Islet of Langerhans (tissue), 1 donor: Measurements from ENCODE around the gene MORN3.
"Not testable (repeated sequence)": the region's sequence is repeated elsewhere in the genome, so short reads cannot be mapped to it uniquely, and the experiment has no call there.

ENCODE experiments used
- FAIRE-seq: peaks from one replicate; lab custom pipeline; 2011; peaks lifted over from hg19 to GRCh38; lab: Jason Lieb, UNC

MORN3 gene

GRCh38 chr12:121638298-121639202 lies 30.9 kb downstream of the MORN3 start:
- no peak for FAIRE-seq

GRCh38 chr12:121637231-121637914 lies 32.1 kb downstream of the MORN3 start:
- no peak for FAIRE-seq

- FAIRE-seq, result no peak
Measured at GRCh38 chr12:121634836-121635235, 34.6 kb downstream of the MORN3 start.

- FAIRE-seq, result not testable (repeated sequence)
Measured at GRCh38 chr12:121633833-121634196, 35.6 kb downstream of the MORN3 start.

GRCh38 chr12:121632069-121632970 lies 37.1 kb downstream of the MORN3 start:
- no peak for FAIRE-seq

- no peak for FAIRE-seq
Measured at GRCh38 chr12:121630791-121631355, 38.6 kb downstream of the MORN3 start.

GRCh38 chr12:121628536-121628935 lies 40.9 kb downstream of the MORN3 start:
- no peak for FAIRE-seq

- no peak for FAIRE-seq
Measured at GRCh38 chr12:121628037-121628436, 41.4 kb downstream of the MORN3 start.

GRCh38 chr12:121626853-121627640 lies 42.4 kb downstream of the MORN3 start:
- FAIRE-seq, result no peak

- FAIRE-seq, result no peak
Measured at GRCh38 chr12:121626087-121626852, 43.2 kb downstream of the MORN3 start, which contains the start of gene ORAI1. Gene ORAI1, plus strand, starts transcription at chr12:121626530.

GRCh38 chr12:121620333-121620891 lies 49.0 kb downstream of the MORN3 start:
- FAIRE-seq, result no peak

- no peak for FAIRE-seq
Measured at GRCh38 chr12:121618659-121619233, 50.7 kb downstream of the MORN3 start.

GRCh38 chr12:121614872-121615467 lies 54.5 kb downstream of the MORN3 start:
- no peak for FAIRE-seq

GRCh38 chr12:121613462-121613861 lies 56.0 kb downstream of the MORN3 start:
- FAIRE-seq, result no peak

- FAIRE-seq, result no peak
Measured at GRCh38 chr12:121611306-121611705, 58.1 kb downstream of the MORN3 start.

GRCh38 chr12:121610239-121611149 lies 59.0 kb downstream of the MORN3 start:
- FAIRE-seq, result no peak

GRCh38 chr12:121608301-121608700 lies 61.2 kb downstream of the MORN3 start:
- no peak for FAIRE-seq

- FAIRE-seq, result no peak
Measured at GRCh38 chr12:121603581-121603980, 65.9 kb downstream of the MORN3 start.
